RWPE2 (cell line): Measurements from ENCODE around the gene ERBB4.

Experiments used
- ATAC-seq: fragments of 200-7000 bp; cut with Tn5 transposase; 3 replicates; pipeline ENCODE4 v1.9.1; 2021; ENCODE audit warnings: low read depth
- DNase-seq: peaks from one replicate; pipeline ENCODE4 v3.0.0-alpha.2; 2020; ENCODE audit warnings: low spot score
- H3K27ac ChIP-seq: fragments of 450-650 bp; 2 replicates; pipeline ENCODE4 v1.5.1; 2017; ENCODE audit warnings: mild to moderate bottlenecking; ENCODE audit not compliant: poor library complexity, severe bottlenecking
- H3K27me3 ChIP-seq: fragments of 250-450 bp; sonication (Bioruptor Pico); 2 replicates; pipeline ENCODE4 v1.5.1; 2021; ENCODE audit warnings: mild to moderate bottlenecking, moderate library complexity; ENCODE audit not compliant: insufficient read depth, poor library complexity, severe bottlenecking
- H3K36me3 ChIP-seq: fragments of 250-450 bp; sonication (Bioruptor Pico); 2 replicates; pipeline ENCODE4 v1.5.1; 2020; ENCODE audit warnings: low read depth, mild to moderate bottlenecking, moderate library complexity
- H3K4me1 ChIP-seq: fragments of 250-450 bp; sonication (Bioruptor Pico); 2 replicates; pipeline ENCODE4 v1.5.1; 2021; ENCODE audit warnings: mild to moderate bottlenecking, moderate library complexity; ENCODE audit not compliant: insufficient read depth, poor library complexity, severe bottlenecking
- H3K4me3 ChIP-seq: fragments of 250-450 bp; sonication (Bioruptor Pico); 2 replicates; pipeline ENCODE4 v1.5.1; 2021; ENCODE audit warnings: mild to moderate bottlenecking, moderate library complexity; ENCODE audit not compliant: severe bottlenecking
- H3K9me3 ChIP-seq: fragments of 250-450 bp; sonication (Bioruptor Pico); 2 replicates; pipeline ENCODE4 v1.5.1; 2021; ENCODE audit warnings: mild to moderate bottlenecking, moderate library complexity; ENCODE audit not compliant: severe bottlenecking
- TF ChIP-seq, protein P1 (sequence below): fragments of 450-650 bp; IDR thresholded peaks from one replicate; pipeline ENCODE4 v1.5.1; 2017; ENCODE audit warnings: mild to moderate bottlenecking, moderate library complexity; ENCODE audit not compliant: poor library complexity, severe bottlenecking

The ERBB4 gene

DNA sequence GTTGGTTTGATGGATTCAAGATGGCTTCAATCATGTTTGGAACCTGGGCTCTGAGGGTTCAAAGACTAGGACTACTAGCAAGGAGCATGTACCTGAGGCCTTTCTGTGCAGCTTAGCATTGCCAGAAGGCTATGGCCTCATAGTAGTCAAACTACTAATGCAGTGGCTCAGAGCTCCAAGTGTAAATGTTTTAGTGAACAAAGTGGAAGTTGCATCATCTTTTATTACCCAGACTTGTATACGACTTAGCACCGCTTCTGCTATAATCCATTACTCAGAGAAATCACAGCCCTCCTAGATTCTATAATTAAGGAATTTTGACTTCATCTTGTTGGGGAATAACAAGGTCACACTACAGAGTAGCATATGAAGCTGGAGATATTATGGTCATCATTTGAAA is 210.5 kb downstream of the ERBB4 start:
- ATAC-seq (no peak), DNase-seq (no peak)
- Histone ChIP-seq H3K4me1 (no peaks in the 10 kb centered on the region), H3K9me3 (no peaks in the 10 kb centered on the region), H3K27me3 (no peaks in the 10 kb centered on the region), H3K36me3 (no peaks in the 10 kb centered on the region), H3K4me3 (no peak overlapping the region), H3K27ac (no peak overlapping the region)
- TF ChIP-seq, protein P1, sequence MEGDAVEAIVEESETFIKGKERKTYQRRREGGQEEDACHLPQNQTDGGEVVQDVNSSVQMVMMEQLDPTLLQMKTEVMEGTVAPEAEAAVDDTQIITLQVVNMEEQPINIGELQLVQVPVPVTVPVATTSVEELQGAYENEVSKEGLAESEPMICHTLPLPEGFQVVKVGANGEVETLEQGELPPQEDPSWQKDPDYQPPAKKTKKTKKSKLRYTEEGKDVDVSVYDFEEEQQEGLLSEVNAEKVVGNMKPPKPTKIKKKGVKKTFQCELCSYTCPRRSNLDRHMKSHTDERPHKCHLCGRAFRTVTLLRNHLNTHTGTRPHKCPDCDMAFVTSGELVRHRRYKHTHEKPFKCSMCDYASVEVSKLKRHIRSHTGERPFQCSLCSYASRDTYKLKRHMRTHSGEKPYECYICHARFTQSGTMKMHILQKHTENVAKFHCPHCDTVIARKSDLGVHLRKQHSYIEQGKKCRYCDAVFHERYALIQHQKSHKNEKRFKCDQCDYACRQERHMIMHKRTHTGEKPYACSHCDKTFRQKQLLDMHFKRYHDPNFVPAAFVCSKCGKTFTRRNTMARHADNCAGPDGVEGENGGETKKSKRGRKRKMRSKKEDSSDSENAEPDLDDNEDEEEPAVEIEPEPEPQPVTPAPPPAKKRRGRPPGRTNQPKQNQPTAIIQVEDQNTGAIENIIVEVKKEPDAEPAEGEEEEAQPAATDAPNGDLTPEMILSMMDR, result no peak

GRCh38 chr2:212327171-212327809 is 211.3 kb downstream of the ERBB4 start:
- TF ChIP-seq, protein P1, result no peak
- H3K27ac ChIP-seq, result no peak overlapping the region
- no peaks in the 10 kb centered on the region for H3K36me3 ChIP-seq
- no peaks in the 10 kb centered on the region for H3K9me3 ChIP-seq
- no peak for DNase-seq
- H3K4me3 ChIP-seq, result no peak overlapping the region
- no peak for ATAC-seq
- H3K27me3 ChIP-seq, result no peaks in the 10 kb centered on the region
- no peaks in the 10 kb centered on the region for H3K4me1 ChIP-seq

DNA sequence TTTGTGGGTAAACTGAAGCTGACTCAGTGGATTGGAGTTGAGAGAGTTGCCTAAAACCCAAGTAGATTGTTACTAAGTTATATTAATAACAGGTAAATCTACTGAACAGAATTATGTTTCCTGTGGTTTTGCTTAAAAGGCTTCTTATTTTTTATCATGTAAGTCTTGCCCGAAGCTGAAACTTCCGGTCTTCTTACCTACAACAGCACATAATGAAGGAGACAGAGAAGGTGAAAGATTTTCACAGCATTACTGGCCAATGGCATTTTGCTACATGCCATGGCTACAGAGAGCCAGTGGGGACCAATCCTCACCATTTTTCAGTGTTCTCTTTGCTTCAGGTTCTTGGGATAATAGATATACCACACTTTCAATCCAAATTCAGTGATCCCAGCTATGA is 220.0 kb downstream of the ERBB4 start:
- H3K27me3 ChIP-seq, result no peaks in the 10 kb centered on the region
- no peaks in the 10 kb centered on the region for H3K9me3 ChIP-seq
- no peak overlapping the region for H3K4me3 ChIP-seq
- TF ChIP-seq, protein P1, result no peak
- ATAC-seq, result no peak
- H3K36me3 ChIP-seq, result no peaks in the 10 kb centered on the region
- H3K27ac ChIP-seq, result no peak overlapping the region
- no peak for DNase-seq
- no peaks in the 10 kb centered on the region for H3K4me1 ChIP-seq

GRCh38 chr2:212314680-212315079 is 223.9 kb downstream of the ERBB4 start:
- DNase-seq, result no peak
- TF ChIP-seq, protein P1, result no peak

GRCh38 chr2:212311807-212312404 is 226.7 kb downstream of the ERBB4 start:
- Histone ChIP-seq H3K4me3 (no peak overlapping the region), H3K9me3 (no peaks in the 10 kb centered on the region), H3K27ac (no peak overlapping the region), H3K27me3 (peaks cover 5% of the 10 kb centered on the region), H3K4me1 (no peaks in the 10 kb centered on the region), H3K36me3 (no peaks in the 10 kb centered on the region)
- TF ChIP-seq, protein P1, result no peak
- ATAC-seq (no peak), DNase-seq (no peak)

More at GRCh38 chr2:212314680-212315079, 223.9 kb downstream of the ERBB4 start:
- H3K36me3 ChIP-seq, result no peaks in the 10 kb centered on the region
- H3K4me1 ChIP-seq, result no peaks in the 10 kb centered on the region
- no peak overlapping the region for H3K27ac ChIP-seq
- no peak for ATAC-seq
- no peaks in the 10 kb centered on the region for H3K9me3 ChIP-seq
- H3K27me3 ChIP-seq, result peaks cover 5% of the 10 kb centered on the region
- no peak overlapping the region for H3K4me3 ChIP-seq
